GM23338 (cell line): ENCODE results near the gene ARHGAP32. TPM values are rescaled to one million over a fixed set of nuclear protein-coding genes. Genes with fewer than 3 reads are reported as not detected.

Experiments
- ATAC-seq: fragments of 200-7000 bp; cut with Tn5 transposase; 3 replicates; pipeline ENCODE4 v1.9.1; 2020
- DNase-seq: peaks from one replicate; pipeline ENCODE4 v3.0.0-alpha.2; 2015; ENCODE audit warnings: low spot score
- H2AFZ ChIP-seq: fragments of 200-600 bp; sonication (generic); 2 replicates; pipeline ENCODE4 v1.8.0; 2016; ENCODE audit warnings: antibody characterized with exemption, mild to moderate bottlenecking, moderate library complexity
- H3F3A ChIP-seq: fragments of 200-600 bp; sonication (generic); replicated peaks from 2 replicates; pipeline ENCODE4 v1.8.0; 2017; ENCODE audit warnings: antibody characterized with exemption, mixed run types, low read depth
- H3K27ac ChIP-seq: fragments of 200-600 bp; sonication (generic); 2 replicates; pipeline ENCODE4 v1.6.1; 2016; ENCODE audit warnings: low read depth
- H3K27me3 ChIP-seq: fragments of 200-600 bp; sonication (generic); 2 replicates; pipeline ENCODE4 v1.8.0; 2016; ENCODE audit warnings: mild to moderate bottlenecking, mixed run types, moderate library complexity; ENCODE audit not compliant: insufficient read depth
- H3K36me3 ChIP-seq: fragments of 200-600 bp; sonication (generic); 2 replicates; pipeline ENCODE4 v1.8.0; 2016; ENCODE audit warnings: mild to moderate bottlenecking; ENCODE audit not compliant: insufficient read depth
- H3K4me1 ChIP-seq: fragments of 200-600 bp; sonication (generic); 2 replicates; pipeline ENCODE4 v1.8.0; 2016; ENCODE audit warnings: mild to moderate bottlenecking, moderate library complexity; ENCODE audit not compliant: insufficient read depth
- H3K4me2 ChIP-seq: fragments of 200-600 bp; sonication (generic); 2 replicates; pipeline ENCODE4 v1.7.1; 2017; ENCODE audit warnings: mixed run types
- H3K4me3 ChIP-seq: fragments of 200-600 bp; sonication (generic); 2 replicates; pipeline ENCODE4 v1.6.1; 2016; ENCODE audit warnings: mixed run types
- H3K79me2 ChIP-seq: fragments of 200-600 bp; sonication (generic); replicated peaks from 2 replicates; pipeline ENCODE4 v1.8.0; 2017; ENCODE audit warnings: mild to moderate bottlenecking; ENCODE audit not compliant: insufficient read depth
- H3K9me2 ChIP-seq: fragments of 200-600 bp; sonication (generic); 2 replicates; pipeline ENCODE4 v1.8.0; 2017; ENCODE audit not compliant: insufficient read depth
- H4K20me1 ChIP-seq: fragments of 200-600 bp; sonication (generic); replicated peaks from 2 replicates; pipeline ENCODE4 v1.8.0; 2017; ENCODE audit warnings: mild to moderate bottlenecking; ENCODE audit not compliant: insufficient read depth
- H3K27ac Mint-ChIP-seq: 2 replicates; pipeline ENCODE4 v1.8.0; 2020; ENCODE audit warnings: inconsistent platforms, mild to moderate bottlenecking, moderate library complexity, mixed read lengths
- H3K27me3 Mint-ChIP-seq: 3 replicates; pipeline ENCODE4 v1.8.0; 2022; ENCODE audit warnings: low read depth, mild to moderate bottlenecking, moderate library complexity, mixed read lengths, inconsistent platforms; ENCODE audit not compliant: insufficient read depth, poor library complexity
- H3K36me3 Mint-ChIP-seq: 3 replicates; pipeline ENCODE4 v1.8.0; 2021; ENCODE audit warnings: low read depth, mild to moderate bottlenecking, inconsistent platforms, moderate library complexity, mixed read lengths
- H3K4me1 Mint-ChIP-seq: 3 replicates; pipeline ENCODE4 v1.8.0; 2020; ENCODE audit warnings: mild to moderate bottlenecking, inconsistent platforms, mixed read lengths
- H3K4me3 Mint-ChIP-seq: 3 replicates; pipeline ENCODE4 v1.8.0; 2021; ENCODE audit warnings: moderate library complexity, mild to moderate bottlenecking, inconsistent platforms, mixed read lengths
- H3K9me3 Mint-ChIP-seq: 3 replicates; pipeline ENCODE4 v1.8.0; 2020; ENCODE audit warnings: moderate library complexity, mild to moderate bottlenecking, inconsistent platforms, mixed read lengths
- EZH2 ChIP-seq: fragments of 200-600 bp; sonication (generic); IDR thresholded peaks from one replicate; pipeline ENCODE4 v1.8.0; 2017; ENCODE audit warnings: antibody characterized with exemption, mild to moderate bottlenecking, low read depth; ENCODE audit not compliant: unreplicated experiment
- REST ChIP-seq: IDR thresholded peaks from one replicate; pipeline ENCODE4 v1.6.1; 2018; ENCODE audit warnings: antibody characterized with exemption; ENCODE audit not compliant: unreplicated experiment
- STAT1 ChIP-seq: IDR thresholded peaks from one replicate; pipeline ENCODE4 v1.6.1; 2016; ENCODE audit warnings: antibody characterized with exemption; ENCODE audit not compliant: unreplicated experiment
- ZNF114 ChIP-seq: fragments of 250-450 bp; sonication (Bioruptor Pico); IDR thresholded peaks from 2 replicates; pipeline ENCODE4 v1.5.0; 2020; ENCODE audit warnings: mild to moderate bottlenecking, moderate library complexity
- ZNF331 ChIP-seq: fragments of 250-450 bp; sonication (Bioruptor Pico); IDR thresholded peaks from 2 replicates; pipeline ENCODE4 v1.5.0; 2020; ENCODE audit warnings: low read depth, mild to moderate bottlenecking, moderate library complexity
- polyA plus RNA-seq: library from polyadenylated mRNA; unstranded; fragments of >200 nt; fragmentation: Nextera tagmentation; extraction: Ambion mirVana; gene quantifications from 2 replicates; pipeline ENCODE4 v1.2.1, GENCODE V29; 2016
- total RNA-seq: library from RNA; depleted of rRNA; stranded (reverse); fragments of >200 nt; shearing (Covaris generic); gene quantifications from 2 replicates; pipeline ENCODE4 v1.2.3, GENCODE V29; 2014
- TF ChIP-seq, protein P1 (sequence below): IDR thresholded peaks from 2 replicates; pipeline ENCODE4 v1.6.1; 2016; ENCODE audit warnings: antibody characterized with exemption
- TF ChIP-seq, protein P2 (sequence below), 2 experiments: fragments of 200-600 bp in 1 of 2; sonication (generic) in 1 of 2; conservative IDR thresholded peaks; 2 replicates each; pipeline versions ENCODE4 v1.5.1 to v1.6.1; 2016 to 2017; ENCODE audit warnings: antibody characterized with exemption in 2 of 2, low read depth in 2 of 2, mild to moderate bottlenecking in 2 of 2, moderate library complexity in 1 of 2

The ARHGAP32 gene
- total and polyA plus RNA-seq, 2 experiments from 2014 or later: 3.9 to 17.2 TPM

DNA sequence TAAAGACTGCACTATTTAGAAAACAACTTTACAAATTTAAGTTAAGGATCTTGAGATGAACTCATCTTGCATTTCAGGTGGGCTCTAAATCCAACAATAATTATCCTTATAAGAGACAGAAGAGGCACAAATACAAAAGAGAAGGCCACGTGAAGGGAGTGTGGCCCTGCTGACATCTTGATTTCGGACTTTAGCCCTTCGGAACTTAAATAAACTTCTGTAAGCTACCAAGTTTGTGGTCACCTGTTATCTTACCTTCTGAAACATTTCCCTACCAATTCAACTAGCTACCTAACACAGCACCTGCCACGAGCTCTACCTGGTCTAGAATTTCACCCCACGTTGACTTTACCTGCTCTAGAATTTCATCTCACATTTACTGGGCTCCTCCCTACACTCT lies 42.9 kb upstream of the ARHGAP32 start:
- Mint-ChIP-seq H3K4me1 (peaks cover 4% of the 10 kb centered on the region; the same call in 2 of the 3 replicates), H3K27ac (no peak overlapping the region), H3K9me3 (no peaks in the 10 kb centered on the region), H3K36me3 (no peaks in the 10 kb centered on the region; the same call in 2 of the 3 replicates), H3K27me3 (no peaks in the 10 kb centered on the region), H3K4me3 (no peak overlapping the region)
- H3K27ac ChIP-seq: no peak overlapping the region
- H2AFZ ChIP-seq: no peak overlapping the region
- peaks cover 18% of the 10 kb centered on the region for H3K79me2 ChIP-seq
- no peak for TF ChIP-seq ZNF114 (CRISPR knock-in tag)
- TF ChIP-seq REST: no peak
- no peak for TF ChIP-seq ZNF331 (CRISPR knock-in tag)
- TF ChIP-seq STAT1: no peak
- TF ChIP-seq, protein P1, sequence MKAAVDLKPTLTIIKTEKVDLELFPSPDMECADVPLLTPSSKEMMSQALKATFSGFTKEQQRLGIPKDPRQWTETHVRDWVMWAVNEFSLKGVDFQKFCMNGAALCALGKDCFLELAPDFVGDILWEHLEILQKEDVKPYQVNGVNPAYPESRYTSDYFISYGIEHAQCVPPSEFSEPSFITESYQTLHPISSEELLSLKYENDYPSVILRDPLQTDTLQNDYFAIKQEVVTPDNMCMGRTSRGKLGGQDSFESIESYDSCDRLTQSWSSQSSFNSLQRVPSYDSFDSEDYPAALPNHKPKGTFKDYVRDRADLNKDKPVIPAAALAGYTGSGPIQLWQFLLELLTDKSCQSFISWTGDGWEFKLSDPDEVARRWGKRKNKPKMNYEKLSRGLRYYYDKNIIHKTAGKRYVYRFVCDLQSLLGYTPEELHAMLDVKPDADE: no peak
- H4K20me1 ChIP-seq: 0 out of 2 replicates have a peak, but pooled peaks cover 4% of the 10 kb centered on the region
- H3K4me3 ChIP-seq: no peak overlapping the region
- H3K4me2 ChIP-seq: no peak overlapping the region
- no peaks in the 10 kb centered on the region for H3K27me3 ChIP-seq
- no peak for DNase-seq
- H3K4me1 ChIP-seq: peaks cover 6% of the 10 kb centered on the region; the same call in 1 of the 2 replicates
- no peaks in the 10 kb centered on the region for H3K36me3 ChIP-seq
- no peak for ATAC-seq
- no peaks in the 10 kb centered on the region for H3F3A ChIP-seq
- H3K9me2 ChIP-seq: no peaks in the 10 kb centered on the region

- ATAC-seq (no peak), DNase-seq (no peak)
- no peak overlapping the region for H2AFZ ChIP-seq
- no peak overlapping the region for H3K4me2 ChIP-seq
- H3K36me3 Mint-ChIP-seq: peaks cover 24% of the 10 kb centered on the region
- H4K20me1 ChIP-seq: no peaks in the 10 kb centered on the region
- H3K27ac ChIP-seq: no peak overlapping the region
- H3K4me1 ChIP-seq: no peaks in the 10 kb centered on the region
- TF ChIP-seq EZH2: no peak
- TF ChIP-seq, protein P2, sequence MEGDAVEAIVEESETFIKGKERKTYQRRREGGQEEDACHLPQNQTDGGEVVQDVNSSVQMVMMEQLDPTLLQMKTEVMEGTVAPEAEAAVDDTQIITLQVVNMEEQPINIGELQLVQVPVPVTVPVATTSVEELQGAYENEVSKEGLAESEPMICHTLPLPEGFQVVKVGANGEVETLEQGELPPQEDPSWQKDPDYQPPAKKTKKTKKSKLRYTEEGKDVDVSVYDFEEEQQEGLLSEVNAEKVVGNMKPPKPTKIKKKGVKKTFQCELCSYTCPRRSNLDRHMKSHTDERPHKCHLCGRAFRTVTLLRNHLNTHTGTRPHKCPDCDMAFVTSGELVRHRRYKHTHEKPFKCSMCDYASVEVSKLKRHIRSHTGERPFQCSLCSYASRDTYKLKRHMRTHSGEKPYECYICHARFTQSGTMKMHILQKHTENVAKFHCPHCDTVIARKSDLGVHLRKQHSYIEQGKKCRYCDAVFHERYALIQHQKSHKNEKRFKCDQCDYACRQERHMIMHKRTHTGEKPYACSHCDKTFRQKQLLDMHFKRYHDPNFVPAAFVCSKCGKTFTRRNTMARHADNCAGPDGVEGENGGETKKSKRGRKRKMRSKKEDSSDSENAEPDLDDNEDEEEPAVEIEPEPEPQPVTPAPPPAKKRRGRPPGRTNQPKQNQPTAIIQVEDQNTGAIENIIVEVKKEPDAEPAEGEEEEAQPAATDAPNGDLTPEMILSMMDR (conservative IDR thresholded peaks at IDR 0.05; ENCODE audit: low read depth in 2 of 2): peak in 1 of 2 experiments; percentile 34; a peak in 3 of 4 replicates
- TF ChIP-seq, protein P1: no peak
- no peaks in the 10 kb centered on the region for H3K9me2 ChIP-seq
- no peak overlapping the region for H3K4me3 Mint-ChIP-seq
- H3K27me3 ChIP-seq: no peaks in the 10 kb centered on the region
- no peak overlapping the region for H3K4me3 ChIP-seq
- peaks cover 27% of the 10 kb centered on the region for H3K9me3 Mint-ChIP-seq
- peaks cover 2% of the 10 kb centered on the region for H3K27me3 Mint-ChIP-seq
- no peaks in the 10 kb centered on the region; the same call in 2 of the 3 replicates for H3K4me1 Mint-ChIP-seq
- H3K36me3 ChIP-seq: peaks cover 3% of the 10 kb centered on the region; the same call in 1 of the 2 replicates
- peaks cover 34% of the 10 kb centered on the region for H3K79me2 ChIP-seq
- H3K27ac Mint-ChIP-seq: no peak overlapping the region
- H3F3A ChIP-seq: no peaks in the 10 kb centered on the region
Measured at GRCh38 chr11:129230006-129230405, 37.9 kb upstream of the ARHGAP32 start.
